Stimulated activated CD4-positive, alpha-beta T cell treated with anti-CD3 and anti-CD28 coated beads, Interleukin-4, amount 100 ng/mL, for 48 hours (primary cell): ENCODE measurements around the gene LYPD1.

Experiments
- DNase-seq, 2 donors: peaks; one replicate each; pipeline ENCODE4 v3.0.0-alpha.2; 2020; ENCODE audit warnings: low read depth in 2 of 2

LYPD1 gene

GRCh38 chr2:132632000-132632649, 37.9 kb downstream of the LYPD1 start:
- DNase-seq = no peak

GRCh38 chr2:132627536-132627935, 42.5 kb downstream of the LYPD1 start:
- DNase-seq = no peak

- no peak for DNase-seq
These were observed 46.7 kb downstream of the LYPD1 start for GRCh38 chr2:132623096-132623839.

GRCh38 chr2:132621131-132621875, 48.7 kb downstream of the LYPD1 start:
- DNase-seq = no peak

DNA sequence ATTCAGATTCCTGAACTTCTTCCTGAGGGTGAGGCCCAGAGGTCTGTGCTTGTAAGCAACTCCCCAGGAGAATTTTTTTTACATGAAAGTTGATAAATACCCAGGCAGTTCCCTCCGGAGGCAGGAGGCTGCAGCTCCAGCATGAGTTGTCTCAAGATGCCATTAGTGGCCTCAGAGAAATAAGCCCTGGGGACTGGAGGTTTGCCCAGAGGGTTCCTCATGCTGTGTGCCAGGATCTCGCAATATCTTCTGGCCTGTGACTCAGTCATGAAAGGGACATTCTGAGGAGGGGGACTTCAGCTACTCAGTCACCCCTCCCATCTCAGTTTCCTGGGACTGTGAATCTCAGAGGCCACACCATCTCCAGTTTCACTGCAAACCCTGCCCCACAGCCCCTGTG, 49.9 kb downstream of the LYPD1 start:
- DNase-seq = no peak

GRCh38 chr2:132618734-132619133, 51.3 kb downstream of the LYPD1 start:
- no peak for DNase-seq

DNA sequence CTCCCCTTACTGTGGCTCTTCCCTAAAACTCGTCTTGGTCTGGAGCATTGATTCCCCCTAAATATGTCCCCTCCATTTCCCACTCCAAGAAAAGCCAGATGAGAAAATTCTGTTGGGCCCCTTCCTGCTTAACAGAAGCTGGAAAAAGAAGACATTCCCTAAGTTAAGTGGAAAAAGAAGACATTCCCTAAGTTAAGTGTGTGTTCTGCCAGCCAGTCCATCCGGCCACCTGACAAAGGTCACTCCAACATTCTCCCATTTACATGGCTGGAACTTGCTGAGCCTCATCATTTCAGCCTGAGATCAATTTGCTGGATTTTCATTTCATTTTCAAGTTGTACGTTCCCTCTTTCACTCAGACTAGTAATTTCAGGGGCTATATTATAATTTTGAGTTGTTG, 52.0 kb downstream of the LYPD1 start:
- no peak for DNase-seq

DNA sequence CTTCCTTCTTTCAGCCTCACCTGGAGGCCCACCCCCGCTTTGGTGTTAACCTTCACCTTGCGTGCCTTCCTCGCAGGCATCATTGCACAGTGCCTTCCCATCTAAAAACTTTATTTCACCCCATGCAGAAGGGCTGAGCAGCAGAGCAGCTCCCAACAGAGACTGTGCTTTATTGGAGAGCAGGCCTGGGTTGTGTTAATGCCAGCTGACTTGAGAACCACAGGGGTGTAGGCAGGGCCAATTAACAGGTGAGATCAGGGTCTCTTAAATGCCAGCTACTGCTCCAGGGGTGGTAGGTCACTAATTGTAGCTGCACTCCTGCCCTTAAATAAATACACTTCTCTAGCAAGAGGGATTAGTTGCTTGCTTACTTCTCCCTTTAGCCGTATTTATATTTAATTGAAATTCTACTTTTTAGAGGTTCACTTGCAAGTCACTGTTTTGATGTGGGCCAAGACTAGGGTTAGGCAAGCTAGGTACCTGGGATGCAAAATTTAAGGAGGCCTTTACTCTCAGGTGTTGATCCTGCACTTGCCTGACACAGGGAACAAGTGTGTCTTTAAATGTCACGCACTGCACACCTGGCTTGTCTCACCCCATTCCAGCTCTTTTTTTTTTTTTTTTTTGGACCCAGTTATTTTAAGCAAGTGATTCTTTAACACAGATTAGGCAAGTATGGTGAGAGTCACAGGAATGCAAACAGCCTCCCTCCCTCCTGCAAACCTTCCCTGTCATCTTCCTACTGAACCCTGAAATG, 54.5 kb downstream of the LYPD1 start:
- DNase-seq = no peak

GRCh38 chr2:132611719-132612118, 58.3 kb downstream of the LYPD1 start:
- no peak for DNase-seq

- no peak for DNase-seq
These were observed 60.7 kb downstream of the LYPD1 start for GRCh38 chr2:132609101-132609890.

- no peak for DNase-seq
These were observed 61.7 kb downstream of the LYPD1 start for GRCh38 chr2:132608311-132608710.

DNA sequence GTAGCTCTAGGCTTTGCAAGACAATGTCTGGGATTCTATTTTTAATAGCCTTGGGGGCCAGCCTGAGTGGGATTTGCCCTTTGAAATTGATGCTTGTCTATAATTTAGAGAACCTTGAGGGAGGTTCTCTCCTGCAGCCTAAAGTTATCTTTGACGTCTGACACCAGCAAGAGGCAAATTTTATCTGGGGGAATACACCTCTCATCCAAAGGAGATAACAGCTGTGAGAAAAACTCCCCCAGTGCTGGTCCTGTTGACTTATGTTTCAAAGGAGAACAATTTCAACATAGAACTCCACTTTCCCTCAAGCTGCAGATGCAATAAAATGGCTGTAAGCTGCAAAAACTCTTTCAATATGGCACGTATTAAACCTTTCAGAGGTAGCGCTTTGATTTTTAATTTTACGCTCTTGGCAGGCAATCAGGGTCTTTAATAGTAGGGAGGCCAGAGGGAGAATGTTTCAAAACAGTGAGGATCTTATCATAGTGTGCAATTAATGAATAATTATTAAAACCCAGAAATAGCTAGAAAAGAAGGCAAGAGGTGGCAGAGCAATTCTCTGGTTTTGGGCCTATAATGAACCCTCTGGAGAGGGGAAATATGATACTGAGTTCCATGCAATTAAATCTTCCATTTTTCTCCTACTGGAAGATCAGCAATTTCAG, 62.4 kb downstream of the LYPD1 start:
- DNase-seq = no peak

- DNase-seq = no peak
These were observed 63.4 kb downstream of the LYPD1 start for GRCh38 chr2:132606649-132607048.

DNA sequence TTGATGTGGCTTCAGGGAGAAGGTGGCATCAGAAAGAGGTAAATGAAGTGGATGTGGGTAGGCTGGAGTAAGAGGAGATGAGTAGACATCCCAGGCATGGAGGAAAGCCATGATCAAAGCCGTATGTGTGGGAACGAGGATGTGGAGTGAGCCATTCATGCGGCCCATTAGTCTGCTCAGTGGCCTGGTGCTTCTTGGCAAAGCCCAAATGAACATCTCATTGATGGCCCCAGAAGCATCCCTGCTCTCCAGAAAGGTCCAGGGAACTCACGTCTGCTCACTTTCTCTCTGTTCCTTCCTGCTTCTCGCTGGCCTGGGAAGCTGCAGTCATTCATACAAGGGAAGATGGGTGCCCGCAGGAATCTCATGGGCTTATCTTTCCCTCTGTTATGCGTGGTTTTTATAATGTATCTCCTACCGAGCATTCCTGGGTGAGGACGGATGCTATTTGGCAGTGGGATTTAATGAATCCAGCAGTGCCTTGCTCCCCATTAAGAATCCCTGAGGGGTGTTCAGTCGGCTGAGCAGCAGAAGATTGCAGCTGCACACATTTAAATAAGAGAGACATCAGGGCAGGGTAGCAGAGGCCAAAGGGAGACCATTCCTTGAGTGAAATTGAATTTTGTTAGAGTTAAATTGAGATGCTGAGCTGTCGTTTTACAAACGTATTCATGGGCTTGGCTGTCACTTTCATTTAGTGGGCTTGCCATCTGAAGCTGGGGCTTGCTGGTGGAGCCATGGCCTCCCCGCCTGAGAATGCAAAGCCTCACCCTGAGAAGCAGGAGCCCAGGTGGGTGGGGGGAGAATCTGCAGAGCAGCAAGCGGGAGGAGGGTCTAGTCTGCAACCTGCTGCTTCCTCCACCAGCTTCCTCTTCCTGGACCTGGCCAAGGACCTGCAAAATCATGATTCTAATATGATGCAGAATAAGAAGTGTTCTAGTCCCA, 64.5 kb downstream of the LYPD1 start:
- no peak for DNase-seq

DNA sequence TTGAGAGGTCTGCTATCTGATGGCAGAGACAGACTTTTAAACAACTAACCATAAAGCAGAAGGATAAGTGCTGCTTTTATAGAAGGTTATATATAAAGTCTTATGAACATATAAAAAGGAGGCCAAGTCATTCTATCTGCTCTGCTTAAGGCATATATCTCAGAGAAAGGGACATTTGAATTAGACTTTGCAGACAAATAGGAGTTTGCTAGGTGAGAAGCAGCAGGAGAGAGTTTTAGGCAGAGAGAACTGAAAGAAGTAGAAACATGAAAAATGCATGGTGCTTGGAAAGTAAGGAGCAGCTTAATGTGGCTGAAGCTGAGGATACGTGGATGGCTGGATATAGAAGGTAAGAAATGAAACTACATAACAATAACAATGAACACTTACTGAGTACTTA, 65.4 kb downstream of the LYPD1 start:
- DNase-seq = no peak

DNA sequence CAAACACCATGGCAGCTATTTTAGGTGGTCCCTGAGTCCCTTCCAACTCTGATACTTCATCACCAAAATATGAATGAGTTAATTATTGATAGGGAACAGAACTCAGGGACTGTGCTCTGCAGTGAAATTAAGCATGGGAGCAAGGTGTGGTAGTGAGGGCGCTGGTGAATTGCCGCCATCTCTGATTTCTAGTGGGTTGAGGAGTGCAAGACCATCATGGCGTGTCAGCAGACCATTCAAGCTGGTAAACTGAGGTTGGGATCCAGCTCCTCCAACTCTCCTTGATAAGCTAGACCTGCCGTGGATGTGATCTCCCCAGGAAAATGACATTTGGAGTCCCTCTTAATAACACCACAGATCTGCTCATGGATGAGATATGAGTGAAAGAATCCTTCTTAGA, 70.4 kb downstream of the LYPD1 start:
- no peak for DNase-seq

DNA sequence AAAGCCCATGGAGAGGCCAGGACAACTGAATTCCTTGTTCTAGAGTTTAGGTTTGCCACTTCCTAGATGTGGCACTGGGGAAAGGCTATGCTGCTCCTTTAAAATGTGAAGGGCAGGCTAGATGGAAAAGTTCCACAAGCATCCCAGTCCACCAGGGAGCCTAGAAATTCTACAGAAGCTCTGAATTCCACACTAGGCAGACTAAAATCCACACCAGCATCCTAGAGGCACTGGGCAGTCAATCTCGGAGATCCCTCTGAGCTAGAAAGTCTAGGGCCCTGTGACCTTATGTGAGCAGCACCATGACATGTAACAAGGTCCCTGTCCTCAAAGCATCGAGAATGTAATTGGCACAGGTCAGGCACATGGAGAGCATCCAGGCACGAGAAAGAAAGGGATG, 71.5 kb downstream of the LYPD1 start:
- no peak for DNase-seq

- DNase-seq = no peak
These were observed 72.2 kb downstream of the LYPD1 start for GRCh38 chr2:132597831-132598230.

DNA sequence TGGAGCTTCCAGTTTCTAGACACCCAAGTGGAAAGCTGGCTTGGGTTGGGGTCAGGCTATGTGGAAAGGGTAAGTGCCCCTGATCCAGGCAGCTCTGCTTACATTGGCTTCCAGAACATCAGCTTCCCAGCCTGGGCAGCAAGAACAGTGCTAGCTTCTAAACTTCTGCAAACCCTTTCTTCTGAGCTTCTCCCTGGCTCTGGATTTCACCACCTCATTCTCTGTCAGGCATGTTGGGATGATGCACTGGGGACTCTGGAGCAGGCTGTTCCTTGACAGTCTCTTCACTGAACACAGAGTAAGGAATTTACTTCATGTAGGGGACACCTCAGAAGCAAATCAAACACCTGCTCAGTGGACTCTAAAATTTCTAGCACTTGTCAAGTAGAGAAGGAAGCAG, 72.8 kb downstream of the LYPD1 start:
- DNase-seq = no peak

DNA sequence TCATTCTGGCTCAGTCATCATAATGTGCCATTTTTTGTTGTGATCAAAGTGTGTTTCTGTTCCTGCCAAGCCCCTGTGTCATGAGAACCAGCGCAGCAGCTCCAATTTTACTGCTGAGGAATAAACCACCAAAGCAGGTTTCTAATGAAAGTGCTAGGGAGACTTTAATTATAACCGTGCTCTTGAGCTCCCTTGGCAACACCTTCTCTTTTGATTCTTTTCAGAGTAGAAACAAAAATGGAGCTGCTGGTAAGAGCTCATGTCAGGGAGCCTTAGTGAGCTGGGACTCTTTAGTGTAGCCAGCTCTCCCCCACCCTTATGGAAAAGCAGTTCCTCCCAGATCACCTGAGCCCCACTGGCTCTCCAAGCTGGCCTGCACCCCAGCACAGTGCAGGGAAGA, 74.3 kb downstream of the LYPD1 start:
- no peak for DNase-seq
